ENCODE measurements around the gene STRBP.

Gene STRBP

DNA sequence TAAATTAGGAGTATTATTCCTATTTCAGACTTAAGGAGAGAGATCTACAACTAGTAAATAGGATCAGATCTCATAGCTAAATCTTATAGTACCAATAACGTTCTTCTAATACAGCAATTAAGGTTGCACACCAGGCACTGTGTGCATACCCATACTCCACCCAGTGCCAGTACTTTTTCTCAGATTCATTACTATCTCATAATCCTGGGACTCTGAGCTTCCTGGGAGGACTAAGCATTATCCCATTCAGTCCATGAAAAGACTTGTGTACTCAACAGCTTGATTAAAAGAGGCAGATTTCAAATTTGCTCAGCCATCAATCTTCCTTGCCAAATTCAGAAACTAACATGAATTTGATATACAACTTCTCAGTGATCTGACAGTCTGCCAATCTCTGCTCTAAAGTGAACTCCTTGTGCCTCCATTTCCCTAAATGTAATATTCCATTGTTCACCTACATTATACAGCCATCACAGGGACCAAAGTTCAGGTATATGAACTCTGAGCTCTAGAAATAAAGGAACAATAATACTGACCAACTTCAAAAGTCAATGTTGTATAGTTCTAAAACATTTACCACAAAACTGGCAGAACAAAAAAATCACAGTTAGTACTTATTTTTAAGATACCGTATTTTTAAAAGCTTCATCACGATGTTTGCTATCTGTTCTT lies 7.2 kb downstream of the STRBP start:
- no peak overlapping the region for H3K4me3 ChIP-seq (ENCODE audit: low read length)
- no peak for DNase-seq (ENCODE audit: low read depth)
- TF ChIP-seq, protein P1, sequence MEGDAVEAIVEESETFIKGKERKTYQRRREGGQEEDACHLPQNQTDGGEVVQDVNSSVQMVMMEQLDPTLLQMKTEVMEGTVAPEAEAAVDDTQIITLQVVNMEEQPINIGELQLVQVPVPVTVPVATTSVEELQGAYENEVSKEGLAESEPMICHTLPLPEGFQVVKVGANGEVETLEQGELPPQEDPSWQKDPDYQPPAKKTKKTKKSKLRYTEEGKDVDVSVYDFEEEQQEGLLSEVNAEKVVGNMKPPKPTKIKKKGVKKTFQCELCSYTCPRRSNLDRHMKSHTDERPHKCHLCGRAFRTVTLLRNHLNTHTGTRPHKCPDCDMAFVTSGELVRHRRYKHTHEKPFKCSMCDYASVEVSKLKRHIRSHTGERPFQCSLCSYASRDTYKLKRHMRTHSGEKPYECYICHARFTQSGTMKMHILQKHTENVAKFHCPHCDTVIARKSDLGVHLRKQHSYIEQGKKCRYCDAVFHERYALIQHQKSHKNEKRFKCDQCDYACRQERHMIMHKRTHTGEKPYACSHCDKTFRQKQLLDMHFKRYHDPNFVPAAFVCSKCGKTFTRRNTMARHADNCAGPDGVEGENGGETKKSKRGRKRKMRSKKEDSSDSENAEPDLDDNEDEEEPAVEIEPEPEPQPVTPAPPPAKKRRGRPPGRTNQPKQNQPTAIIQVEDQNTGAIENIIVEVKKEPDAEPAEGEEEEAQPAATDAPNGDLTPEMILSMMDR (conservative IDR thresholded peaks at IDR 0.05; ENCODE audit: low read depth, low read length), result no peak

DNA sequence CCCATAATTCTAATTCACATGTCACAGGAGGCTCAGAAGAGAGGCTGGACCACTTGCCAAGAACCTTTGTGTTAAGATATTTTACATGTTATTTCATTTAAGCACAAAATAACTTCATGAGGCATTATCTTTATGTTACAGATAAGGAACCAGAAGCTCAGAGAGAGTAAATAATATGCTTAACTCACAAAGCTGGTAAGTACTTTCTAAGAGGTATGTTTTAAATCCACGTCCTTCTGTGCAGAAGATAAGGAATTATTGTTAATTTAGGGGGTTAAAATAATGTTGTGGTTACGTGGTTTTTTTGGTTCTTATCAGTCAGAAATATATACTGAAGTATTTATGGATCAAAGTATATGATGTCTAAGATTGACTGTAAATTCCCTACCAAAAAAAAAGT lies 8.0 kb downstream of the STRBP start:
- DNase-seq (ENCODE audit: low read depth), result no peak
- TF ChIP-seq, protein P1 (conservative IDR thresholded peaks at IDR 0.05; ENCODE audit: low read depth, low read length), result no peak
- no peak overlapping the region for H3K4me3 ChIP-seq (ENCODE audit: low read length)

DNA sequence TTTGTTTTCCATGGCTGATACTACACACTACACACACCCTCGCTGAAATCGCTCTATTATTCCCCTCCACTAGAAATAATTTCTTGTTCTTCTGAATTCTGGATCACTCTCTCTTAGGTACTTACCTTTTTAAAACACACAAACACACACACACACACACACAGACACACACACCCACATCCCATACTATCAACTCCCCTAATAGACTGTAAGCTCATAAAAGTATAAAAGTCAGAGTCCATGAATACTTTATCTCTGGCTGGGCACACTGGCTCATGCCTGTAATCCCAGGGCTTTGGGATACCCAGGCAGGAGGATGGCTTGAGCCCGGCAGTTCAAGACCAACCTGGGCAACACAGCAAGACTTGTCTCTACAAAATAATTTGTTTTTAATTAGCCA lies 11.1 kb downstream of the STRBP start:
- DNase-seq (ENCODE audit: low read depth), result no peak
- TF ChIP-seq, protein P1 (conservative IDR thresholded peaks at IDR 0.05; ENCODE audit: low read depth, low read length), result no peak
- H3K4me3 ChIP-seq (ENCODE audit: low read length), result no peak overlapping the region

DNA sequence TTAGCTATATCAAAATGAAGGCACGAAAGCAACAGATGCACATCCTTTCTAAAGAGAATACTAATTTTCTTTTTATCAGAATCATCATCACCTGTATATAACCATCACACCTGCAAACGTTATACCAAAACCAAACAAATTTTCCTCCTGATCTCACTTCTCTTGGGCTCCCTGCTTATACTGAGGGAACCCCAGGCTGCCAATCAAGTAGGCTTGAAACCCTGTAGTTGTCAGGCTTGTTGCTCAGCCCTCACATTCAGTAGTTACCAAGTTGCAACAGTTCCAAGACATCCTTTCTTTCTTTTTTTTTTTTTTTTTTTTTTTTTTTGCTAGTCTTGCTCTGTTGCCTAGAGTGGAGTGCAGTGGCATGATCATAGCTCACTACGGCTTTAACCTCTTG lies 12.7 kb downstream of the STRBP start:
- TF ChIP-seq, protein P1 (conservative IDR thresholded peaks at IDR 0.05; ENCODE audit: low read depth, low read length), result no peak
- DNase-seq (ENCODE audit: low read depth), result no peak
- H3K4me3 ChIP-seq (ENCODE audit: low read length), result no peak overlapping the region

DNA sequence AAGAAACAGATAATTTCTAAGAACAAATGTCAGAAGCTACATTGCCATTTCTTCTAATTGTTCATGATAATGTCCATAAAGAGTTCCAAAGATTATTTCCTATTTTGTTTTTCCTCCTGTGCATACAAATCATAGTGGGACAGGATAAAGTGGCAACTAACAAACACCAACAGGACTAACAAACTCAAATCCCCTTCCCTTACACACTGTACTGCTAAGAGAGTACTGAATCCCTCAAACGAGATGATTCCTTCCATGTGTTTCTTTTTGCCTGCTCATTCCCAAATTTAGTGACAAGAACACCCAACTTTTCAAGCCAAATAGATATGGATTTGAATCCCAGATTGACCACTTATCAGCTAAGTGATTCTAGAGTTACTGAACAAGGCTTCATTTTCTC lies 15.2 kb downstream of the STRBP start:
- no peak overlapping the region for H3K4me3 ChIP-seq (ENCODE audit: low read length)
- no peak for DNase-seq (ENCODE audit: low read depth)
- TF ChIP-seq, protein P1 (conservative IDR thresholded peaks at IDR 0.05; ENCODE audit: low read depth, low read length), result no peak

DNA sequence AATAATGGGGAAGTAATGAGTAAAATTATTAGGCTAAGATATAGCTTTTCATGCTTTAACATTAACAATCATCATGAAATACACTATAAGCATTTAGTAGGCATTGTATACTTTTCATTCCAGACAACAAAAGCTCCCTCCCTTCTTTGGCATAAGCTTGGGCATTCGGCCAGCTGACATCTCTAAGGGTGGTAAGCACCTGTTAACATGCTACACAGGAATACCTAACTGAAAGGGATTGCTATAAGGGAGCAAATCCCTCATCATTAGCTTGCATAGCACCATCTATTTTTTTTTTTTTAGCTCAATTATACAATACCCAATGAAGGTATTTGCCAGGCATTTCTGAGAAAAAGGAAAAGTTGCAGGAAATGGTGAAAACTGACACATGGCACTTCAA lies 16.6 kb downstream of the STRBP start:
- TF ChIP-seq, protein P1 (conservative IDR thresholded peaks at IDR 0.05; ENCODE audit: low read depth, low read length), result no peak
- DNase-seq (ENCODE audit: low read depth), result no peak
- no peak overlapping the region for H3K4me3 ChIP-seq (ENCODE audit: low read length)

DNA sequence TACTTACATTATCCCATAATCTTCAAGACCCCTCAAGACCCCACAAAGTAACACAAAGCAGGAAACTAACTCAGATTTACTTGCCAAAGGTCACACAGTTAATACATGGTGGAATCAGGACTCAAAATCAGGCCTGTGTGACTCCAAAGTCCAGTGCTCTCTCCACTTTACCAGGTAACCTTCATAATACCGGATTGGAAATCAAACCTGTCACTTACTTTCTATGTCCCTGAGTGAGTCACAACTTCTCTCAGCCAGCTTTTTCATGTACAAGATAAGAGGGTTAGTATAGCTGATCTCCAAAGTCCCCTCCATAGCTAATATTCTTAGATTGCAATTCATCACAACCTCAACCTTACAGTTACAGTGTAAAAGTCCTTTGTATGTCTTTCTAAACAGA lies 17.1 kb downstream of the STRBP start:
- TF ChIP-seq, protein P1 (conservative IDR thresholded peaks at IDR 0.05; ENCODE audit: low read depth, low read length), result no peak
- DNase-seq (ENCODE audit: low read depth), result no peak
- no peak overlapping the region for H3K4me3 ChIP-seq (ENCODE audit: low read length)

All from retinal pigment epithelial cell (primary cell).